Activated CD8-positive, alpha-beta memory T cell treated with anti-CD3 and anti-CD28 coated beads, Interleukin-2, amount 50 U/mL, for 24 hours (primary cell): ENCODE results near the gene DSC2.
"Not testable (repeated sequence)": the region's sequence is repeated elsewhere in the genome, so short reads cannot be mapped to it uniquely, and the experiment has no call there.

Experiments
- DNase-seq: peaks from one replicate; pipeline ENCODE4 v3.0.0-alpha.2; 2020; ENCODE audit errors: extremely low read depth

The DSC2 gene

DNA sequence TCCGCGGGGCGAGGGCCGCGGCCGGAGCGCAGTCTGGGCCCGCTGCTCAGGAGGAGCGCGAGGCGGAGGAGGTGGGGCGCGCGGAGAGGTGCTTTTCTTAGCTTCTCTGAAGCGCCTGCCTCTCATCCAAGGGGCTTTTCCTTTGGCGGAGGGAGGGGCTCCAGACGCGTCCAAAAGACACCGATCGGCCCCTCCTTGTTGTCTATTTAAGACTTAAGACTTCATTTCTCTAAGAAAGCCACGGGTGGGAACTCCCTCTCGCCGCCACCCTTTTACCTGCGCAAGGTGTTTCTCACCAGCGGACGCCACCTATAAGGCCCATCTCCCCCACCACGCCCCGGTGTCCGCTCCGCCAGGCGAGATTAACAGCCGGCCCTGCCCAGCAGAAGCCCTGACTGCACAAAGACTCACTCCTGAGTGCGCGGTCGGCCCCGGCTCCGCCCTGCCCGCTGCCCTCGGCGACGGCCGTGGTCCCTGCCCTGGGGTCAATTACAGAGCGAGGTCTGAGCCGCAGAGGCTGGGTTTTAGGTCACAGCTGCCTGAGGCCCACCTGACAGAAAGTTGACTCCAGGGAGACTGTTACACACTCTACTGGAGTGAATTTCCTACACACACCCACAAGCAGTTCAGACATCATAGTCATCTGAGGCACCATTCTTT lies at the start of gene DSC2:
DSC2 (minus strand) TSS at position 397 of the 660 bp plus-strand sequence. CDS start 450 bp downstream, outside the sequence.
- no peak for DNase-seq

DNA sequence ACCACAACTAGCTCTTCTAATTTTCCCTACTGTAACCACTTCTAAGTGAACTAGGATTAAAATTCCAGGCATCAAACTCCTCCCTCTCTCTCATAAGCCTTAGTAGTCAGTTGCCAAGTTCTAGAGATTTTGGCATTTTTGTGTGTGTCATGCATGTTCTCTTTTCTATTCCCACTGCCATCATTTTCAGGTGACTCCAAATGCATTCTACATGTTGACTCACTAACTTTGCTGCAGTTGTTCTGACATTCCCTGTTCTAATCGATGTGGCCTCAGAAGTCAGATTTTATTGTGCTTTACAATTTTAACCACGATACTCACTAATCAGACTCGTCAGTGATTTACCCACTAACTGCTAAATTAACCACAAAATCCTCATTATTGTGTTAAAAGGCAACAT lies 47.1 kb upstream of the DSC2 start:
- DNase-seq: no peak

- DNase-seq: no peak
Measured at GRCh38 chr18:31148600-31148999, 46.4 kb upstream of the DSC2 start.

- no peak for DNase-seq
Measured at GRCh38 chr18:31146809-31147208, 44.6 kb upstream of the DSC2 start.

DNA sequence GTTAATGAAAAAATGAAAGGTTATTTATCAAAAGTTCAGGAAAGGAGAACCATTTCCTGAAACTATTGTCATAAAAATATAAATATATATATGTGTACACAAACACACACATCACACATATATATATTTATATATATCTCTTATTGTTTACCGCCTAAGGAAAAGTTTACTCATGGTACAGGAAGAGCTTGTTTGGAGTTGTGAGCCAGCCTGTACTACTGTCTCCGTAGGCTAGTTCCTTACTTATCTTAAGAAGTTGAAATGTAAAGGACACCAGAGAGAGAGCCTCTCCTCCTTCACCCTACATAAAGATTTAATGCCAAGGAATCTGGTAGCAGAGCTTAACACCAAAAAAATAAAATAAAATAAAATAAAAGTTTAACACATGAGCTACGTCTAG lies 40.8 kb upstream of the DSC2 start:
- DNase-seq: no peak

- no peak for DNase-seq
Measured at GRCh38 chr18:31138709-31139108, 36.5 kb upstream of the DSC2 start.

DNA sequence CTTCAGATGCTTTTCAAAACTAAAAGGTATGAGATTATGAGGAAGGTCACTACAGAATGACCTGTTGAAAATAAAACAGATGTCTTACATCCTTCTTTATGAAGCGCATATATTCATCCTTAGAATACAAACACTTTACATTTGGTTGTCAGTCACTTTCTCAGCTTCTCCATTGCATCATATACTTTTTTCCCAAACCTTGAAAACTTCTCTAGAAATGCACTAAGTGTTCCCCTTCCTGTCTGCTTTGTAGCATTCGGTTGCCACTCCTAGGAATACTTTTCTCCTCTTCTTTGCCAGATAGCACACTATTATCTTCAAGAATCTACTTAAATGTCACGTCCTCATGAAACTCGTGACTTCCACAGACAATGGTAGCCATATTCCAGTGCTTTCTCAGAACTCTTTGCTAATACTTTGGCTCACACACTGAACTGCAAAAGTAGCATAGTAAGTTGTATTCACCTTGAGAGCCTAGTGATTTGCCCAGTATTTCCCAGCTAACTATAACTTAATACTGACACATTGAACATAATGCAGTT lies 32.8 kb upstream of the DSC2 start:
- no peak for DNase-seq

DNA sequence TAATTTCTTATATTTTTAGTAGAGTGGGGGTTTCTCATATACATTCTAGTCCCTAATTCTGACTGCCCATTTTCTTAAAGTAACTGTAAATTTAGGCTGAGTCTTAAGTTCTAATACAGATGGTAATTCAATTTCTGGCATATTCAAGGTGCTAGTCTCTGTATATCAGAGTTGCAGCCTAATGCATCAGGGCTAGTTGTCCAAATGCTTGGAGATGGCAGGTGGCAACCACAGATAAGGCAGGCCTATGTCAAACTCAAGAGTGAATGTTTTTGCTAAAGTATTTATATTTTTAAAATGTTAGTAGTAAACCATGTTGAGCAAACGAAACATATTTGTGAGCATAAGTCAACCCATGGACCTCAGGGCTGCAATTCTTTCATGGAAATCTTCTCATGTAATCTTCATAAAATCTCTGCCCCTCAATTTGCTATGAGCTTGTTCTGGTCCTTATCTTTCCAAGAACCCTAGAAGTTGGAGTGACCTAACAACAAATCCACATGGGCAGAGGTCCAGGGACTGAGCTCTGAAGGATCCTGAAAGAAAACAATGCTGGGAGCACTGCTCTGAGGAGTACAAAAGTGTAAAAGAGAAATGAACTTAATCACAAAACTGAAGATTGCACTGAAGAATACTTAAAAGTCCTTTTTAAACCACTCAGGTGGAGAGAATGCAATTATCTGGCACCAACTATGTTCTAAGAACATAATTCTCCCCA lies 27.3 kb upstream of the DSC2 start:
- DNase-seq: no peak

- DNase-seq: no peak
Measured at GRCh38 chr18:31125878-31126277, 23.7 kb upstream of the DSC2 start.

GRCh38 chr18:31123125-31123524 lies 20.9 kb upstream of the DSC2 start:
- not testable (repeated sequence) for DNase-seq

DNA sequence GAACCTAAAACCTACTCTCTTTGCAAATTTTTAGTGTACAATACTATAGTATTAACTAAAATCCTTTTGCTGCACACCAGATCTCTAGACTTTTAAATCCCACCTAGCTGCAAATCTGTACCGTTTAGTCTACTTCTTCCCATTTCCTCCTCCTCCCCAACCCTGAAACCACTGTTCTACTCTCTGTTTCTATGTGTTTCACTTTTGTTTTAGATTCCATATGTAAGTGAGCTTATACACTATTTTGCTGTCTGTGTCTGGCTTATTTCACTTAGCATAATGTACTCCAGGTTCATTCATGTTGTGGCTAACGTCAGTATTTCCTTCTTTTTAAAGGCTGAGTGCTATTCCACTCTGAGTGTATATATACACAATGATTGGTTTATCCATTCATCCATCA lies 18.4 kb upstream of the DSC2 start:
- no peak for DNase-seq

DNA sequence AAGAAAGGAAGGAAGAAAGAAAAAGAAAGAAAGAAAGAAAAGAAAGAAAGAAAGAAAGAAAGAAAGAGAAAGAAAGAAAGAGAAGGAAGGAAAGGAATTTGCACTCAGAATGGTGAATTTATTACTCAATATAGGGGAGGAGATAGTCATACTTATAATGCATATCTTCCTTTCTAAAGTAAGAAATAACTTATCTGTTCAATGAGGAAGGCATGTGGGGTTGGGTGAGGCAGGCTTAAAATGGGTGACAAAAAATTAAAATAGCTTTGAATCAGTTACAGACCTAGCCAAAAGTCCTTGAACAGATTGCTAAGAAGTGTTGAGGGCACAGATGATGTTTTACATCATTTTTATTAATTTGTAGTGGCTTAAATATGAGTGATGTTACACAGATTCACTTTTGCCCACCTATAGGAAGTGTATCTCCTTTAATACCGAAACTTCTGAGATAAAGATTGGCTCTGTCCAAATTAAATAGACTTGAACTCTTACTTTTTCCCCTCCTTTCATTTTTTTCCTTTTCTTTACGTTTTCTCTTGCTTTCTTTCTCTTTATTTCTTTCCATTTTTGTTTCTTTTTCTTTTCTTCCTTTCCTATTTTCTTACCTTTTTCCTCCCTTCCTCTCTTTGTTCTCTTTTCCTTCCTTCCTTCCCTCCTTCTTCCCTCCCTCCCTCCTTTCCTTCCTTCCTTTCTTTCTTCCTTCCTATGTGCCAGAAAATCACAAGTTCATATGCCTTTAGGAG lies 14.8 kb upstream of the DSC2 start:
- DNase-seq: no peak

GRCh38 chr18:31112804-31113203 lies 10.6 kb upstream of the DSC2 start:
- no peak for DNase-seq

DNA sequence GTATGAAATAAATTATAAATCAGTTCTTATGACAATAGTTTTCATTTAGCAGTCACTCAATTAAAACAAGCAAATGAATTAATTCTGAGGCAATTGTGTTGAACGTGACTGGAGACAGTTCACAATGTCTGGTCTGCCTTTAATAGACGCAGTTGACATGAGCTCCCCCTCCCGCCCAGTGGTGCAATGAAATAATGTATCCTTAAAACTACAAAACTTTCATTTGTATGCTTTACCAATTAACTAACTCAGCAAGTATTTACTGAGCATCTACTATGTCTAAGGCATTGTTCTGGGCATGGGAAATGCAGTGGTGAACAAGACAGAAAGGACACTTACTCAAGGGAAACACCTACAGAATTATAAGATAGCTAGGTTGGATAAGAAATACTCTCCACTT lies 3.5 kb upstream of the DSC2 start:
- DNase-seq: no peak

GRCh38 chr18:31104444-31104843 lies 2.2 kb upstream of the DSC2 start:
- DNase-seq: no peak

DNA sequence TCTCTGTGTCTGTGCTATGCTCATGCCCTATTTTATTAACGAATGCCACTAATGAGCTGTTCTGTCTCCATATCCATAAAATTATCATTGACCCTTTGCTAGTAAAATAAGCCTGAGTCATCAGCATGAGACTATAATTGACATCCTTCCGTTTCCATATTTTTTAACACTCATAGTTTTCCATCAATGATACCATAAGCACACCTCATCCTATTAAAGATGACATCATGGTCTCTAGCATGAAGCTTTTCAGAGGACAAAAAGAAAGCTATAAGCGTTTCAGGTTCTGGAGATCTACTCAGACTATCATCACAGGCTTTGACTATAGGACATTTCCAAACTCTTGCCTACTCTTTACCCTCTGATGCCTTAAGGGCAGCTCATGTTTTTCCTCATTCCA lies 1.2 kb upstream of the DSC2 start:
- DNase-seq: no peak

GRCh38 chr18:31102941-31103340 lies 720 bp upstream of the DSC2 start:
- no peak for DNase-seq

DNA sequence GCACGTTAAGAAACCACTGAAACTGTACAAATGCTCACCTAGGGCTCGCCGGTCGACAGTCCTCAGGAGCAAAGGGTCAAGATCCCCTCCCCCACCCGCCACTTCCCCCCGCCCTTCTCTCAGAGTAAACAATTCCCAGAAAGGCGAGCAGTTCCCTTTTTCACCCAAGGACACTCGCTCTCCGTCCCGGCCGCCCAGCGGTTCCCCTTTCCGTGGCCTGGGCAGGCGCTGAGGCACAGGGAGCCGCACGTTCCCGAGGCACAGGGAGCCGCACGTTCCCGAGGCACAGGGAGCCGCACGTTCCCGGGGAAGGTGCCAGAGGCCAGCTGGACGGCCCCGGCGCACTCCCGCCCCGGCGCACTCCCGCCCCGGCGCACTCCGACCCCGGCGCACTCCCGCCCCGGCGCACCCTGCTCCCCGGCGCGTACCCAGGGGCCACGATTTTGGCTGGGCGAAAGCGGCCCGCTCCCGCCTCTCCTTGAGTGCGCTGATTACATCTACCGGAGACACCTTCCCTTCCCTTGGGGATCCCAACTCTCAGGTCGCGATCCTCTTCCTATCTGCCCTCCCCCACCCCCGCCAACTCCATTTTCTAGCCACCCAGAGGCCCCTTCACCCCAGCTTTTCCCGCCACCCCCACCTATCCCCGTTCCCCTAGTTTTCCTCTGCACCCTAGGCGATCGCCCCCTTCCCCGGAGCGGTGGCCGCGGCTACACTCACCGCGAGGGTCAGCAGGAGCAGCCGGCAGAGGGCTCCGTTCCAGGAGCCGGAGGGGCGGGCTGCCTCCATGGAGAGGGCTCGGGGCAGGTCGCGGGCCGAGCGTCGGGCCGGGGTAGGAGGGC lies 817 bp downstream of the DSC2 start:
- DNase-seq: no peak

DNA sequence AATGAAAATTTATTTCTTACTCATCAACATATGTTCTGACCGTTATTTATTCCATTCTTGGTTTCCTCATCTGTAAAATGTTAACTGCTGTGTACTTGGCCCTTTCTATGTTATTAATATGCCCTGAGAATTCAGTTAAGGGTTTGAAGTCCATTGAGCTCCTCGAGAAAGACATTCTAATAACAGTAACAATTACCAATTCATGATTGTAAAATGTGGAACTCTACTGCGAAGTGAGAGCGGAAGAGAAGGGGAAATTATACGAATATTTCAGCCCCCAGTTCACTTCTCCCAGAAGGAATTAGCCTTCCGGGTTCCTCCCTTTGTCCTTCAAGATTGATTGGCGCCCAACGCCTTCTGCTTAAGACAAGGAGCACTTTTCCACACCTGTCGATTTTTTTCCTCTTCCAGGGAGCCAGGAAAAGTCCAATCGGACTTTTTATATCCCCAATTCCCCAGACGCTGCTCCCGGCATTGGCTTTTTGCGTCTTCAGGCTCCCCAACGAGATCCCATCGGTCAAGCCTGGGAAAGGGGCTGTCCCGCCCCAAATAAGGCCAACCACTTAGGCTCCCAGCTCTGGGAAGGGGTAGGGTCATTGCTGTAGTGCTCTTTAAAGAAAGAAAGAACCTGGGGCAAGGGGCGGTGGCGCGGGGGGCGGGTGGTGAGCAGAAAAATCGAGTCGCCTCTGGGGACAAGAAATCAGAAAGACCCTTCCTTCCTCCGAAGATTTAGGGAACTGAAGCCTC lies 1.6 kb downstream of the DSC2 start:
- DNase-seq: no peak

- DNase-seq: no peak
Measured at GRCh38 chr18:31099450-31100230, 2.6 kb downstream of the DSC2 start.
